ENCODE measurements around the gene DZANK1. TPM values are rescaled to one million over a fixed set of nuclear protein-coding genes. Genes with fewer than 3 reads are reported as not detected.
"Not testable (repeated sequence)": the region's sequence is repeated elsewhere in the genome, so short reads cannot be mapped to it uniquely, and the experiment has no call there.

DZANK1 gene
- total RNA-seq, 1 donor from 2014 or later = 6.5 TPM

DNA sequence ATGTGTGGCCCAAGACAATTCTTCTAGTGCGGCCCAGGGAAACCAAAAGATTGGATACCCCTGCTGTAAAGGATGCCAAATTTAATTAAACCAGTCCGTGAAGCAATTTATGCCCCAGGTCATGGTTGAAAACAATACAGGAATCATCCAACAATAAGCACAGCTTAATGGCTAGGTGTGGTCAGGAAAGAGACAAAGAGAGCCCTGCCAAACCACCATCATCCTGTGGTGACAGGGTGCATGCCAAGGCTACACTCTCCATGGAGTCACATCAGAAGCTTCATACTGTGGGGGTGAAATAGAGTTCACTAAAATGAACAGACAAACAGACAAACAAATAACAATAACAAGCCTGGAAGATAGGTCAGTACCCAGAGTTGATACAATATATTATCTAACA, 62.7 kb downstream of the DZANK1 start:
- Mint-ChIP-seq H3K9me3 (no peaks in the 10 kb centered on the region), H3K27me3 (no peaks in the 10 kb centered on the region), H3K4me3 (no peak overlapping the region), H3K36me3 (peaks cover 17% of the 10 kb centered on the region), H3K27ac (no peak overlapping the region), H3K4me1 (ENCODE audit: unreplicated experiment) (no peaks in the 10 kb centered on the region)
- TF ChIP-seq, protein P1, sequence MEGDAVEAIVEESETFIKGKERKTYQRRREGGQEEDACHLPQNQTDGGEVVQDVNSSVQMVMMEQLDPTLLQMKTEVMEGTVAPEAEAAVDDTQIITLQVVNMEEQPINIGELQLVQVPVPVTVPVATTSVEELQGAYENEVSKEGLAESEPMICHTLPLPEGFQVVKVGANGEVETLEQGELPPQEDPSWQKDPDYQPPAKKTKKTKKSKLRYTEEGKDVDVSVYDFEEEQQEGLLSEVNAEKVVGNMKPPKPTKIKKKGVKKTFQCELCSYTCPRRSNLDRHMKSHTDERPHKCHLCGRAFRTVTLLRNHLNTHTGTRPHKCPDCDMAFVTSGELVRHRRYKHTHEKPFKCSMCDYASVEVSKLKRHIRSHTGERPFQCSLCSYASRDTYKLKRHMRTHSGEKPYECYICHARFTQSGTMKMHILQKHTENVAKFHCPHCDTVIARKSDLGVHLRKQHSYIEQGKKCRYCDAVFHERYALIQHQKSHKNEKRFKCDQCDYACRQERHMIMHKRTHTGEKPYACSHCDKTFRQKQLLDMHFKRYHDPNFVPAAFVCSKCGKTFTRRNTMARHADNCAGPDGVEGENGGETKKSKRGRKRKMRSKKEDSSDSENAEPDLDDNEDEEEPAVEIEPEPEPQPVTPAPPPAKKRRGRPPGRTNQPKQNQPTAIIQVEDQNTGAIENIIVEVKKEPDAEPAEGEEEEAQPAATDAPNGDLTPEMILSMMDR (conservative IDR thresholded peaks at IDR 0.05) = no peak
- DNase-seq (ENCODE audit: extremely low spot score, unreplicated experiment) = no peak

DNA sequence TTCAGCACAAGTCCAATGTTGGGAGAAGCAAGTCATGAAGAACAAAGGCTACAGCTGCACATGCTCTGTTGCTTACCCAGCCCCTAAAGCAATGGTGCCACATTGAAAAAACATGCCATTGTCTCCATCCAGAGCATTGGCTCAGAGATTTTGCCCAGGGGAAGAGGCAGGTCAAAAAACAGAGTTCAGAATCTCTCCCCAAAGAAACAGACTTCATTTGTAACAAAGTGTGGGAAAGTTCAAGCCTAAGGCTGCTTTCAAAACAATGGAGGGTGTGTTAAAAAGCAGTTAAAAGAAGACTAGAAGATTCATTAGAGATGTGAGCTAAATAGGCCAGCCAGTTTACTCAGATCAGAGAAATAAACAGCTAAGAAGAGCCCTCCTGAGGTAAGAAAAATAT, 63.6 kb downstream of the DZANK1 start:
- no peaks in the 10 kb centered on the region for H3K27me3 Mint-ChIP-seq
- TF ChIP-seq, protein P1 (conservative IDR thresholded peaks at IDR 0.05) = no peak
- no peaks in the 10 kb centered on the region for H3K4me1 Mint-ChIP-seq (ENCODE audit: unreplicated experiment)
- DNase-seq (ENCODE audit: extremely low spot score, unreplicated experiment) = no peak
- no peak overlapping the region for H3K4me3 Mint-ChIP-seq
- peaks cover 17% of the 10 kb centered on the region for H3K36me3 Mint-ChIP-seq
- H3K9me3 Mint-ChIP-seq = no peaks in the 10 kb centered on the region
- no peak overlapping the region for H3K27ac Mint-ChIP-seq

DNA sequence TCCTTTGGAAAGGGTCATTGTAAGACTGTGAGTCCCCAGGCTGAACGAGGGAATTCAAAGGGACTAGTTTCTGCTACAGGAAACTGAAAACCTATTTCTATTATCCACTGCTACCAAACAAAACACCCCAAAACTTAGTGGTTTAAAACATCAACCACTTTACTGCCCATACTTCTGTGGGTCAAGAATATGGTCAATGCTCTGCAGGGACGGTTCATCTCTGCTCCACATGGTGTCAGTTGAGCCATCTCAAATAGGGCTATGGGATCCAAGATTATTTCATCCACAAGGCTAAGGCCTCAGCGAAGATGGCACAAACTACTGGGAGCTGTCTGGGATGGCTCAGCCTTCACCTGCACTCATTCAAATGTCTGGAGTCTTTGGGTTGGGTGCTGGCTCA, 65.5 kb downstream of the DZANK1 start:
- no peak for DNase-seq (ENCODE audit: extremely low spot score, unreplicated experiment)
- Mint-ChIP-seq H3K4me1 (ENCODE audit: unreplicated experiment) (no peaks in the 10 kb centered on the region), H3K27ac (no peak overlapping the region), H3K27me3 (no peaks in the 10 kb centered on the region), H3K4me3 (no peak overlapping the region), H3K36me3 (peaks cover 17% of the 10 kb centered on the region), H3K9me3 (no peaks in the 10 kb centered on the region)
- TF ChIP-seq, protein P1 (conservative IDR thresholded peaks at IDR 0.05) = no peak

DNA sequence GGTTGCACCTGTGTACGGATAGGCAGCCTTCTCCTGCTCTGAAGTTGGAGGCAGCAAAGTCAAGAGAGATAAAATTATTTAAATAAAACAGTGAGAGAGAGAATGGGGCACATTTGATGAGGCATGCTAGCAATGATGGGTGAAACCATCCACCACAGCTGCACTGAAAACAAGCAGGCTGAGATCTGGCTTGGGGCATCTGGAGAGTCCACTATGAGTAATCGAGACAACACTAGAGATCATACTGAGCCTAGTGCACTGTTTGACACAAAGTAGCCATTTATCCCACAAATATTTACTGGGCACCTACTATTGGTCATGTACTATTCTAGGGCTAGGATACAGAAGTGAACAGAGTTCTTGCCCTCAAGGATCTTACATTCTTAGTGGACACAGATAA, 66.4 kb downstream of the DZANK1 start:
- no peaks in the 10 kb centered on the region for H3K4me1 Mint-ChIP-seq (ENCODE audit: unreplicated experiment)
- no peaks in the 10 kb centered on the region for H3K27me3 Mint-ChIP-seq
- H3K36me3 Mint-ChIP-seq = peaks cover 17% of the 10 kb centered on the region
- H3K27ac Mint-ChIP-seq = no peak overlapping the region
- DNase-seq (ENCODE audit: extremely low spot score, unreplicated experiment) = no peak
- TF ChIP-seq, protein P1 (conservative IDR thresholded peaks at IDR 0.05) = no peak
- no peaks in the 10 kb centered on the region for H3K9me3 Mint-ChIP-seq
- no peak overlapping the region for H3K4me3 Mint-ChIP-seq

DNA sequence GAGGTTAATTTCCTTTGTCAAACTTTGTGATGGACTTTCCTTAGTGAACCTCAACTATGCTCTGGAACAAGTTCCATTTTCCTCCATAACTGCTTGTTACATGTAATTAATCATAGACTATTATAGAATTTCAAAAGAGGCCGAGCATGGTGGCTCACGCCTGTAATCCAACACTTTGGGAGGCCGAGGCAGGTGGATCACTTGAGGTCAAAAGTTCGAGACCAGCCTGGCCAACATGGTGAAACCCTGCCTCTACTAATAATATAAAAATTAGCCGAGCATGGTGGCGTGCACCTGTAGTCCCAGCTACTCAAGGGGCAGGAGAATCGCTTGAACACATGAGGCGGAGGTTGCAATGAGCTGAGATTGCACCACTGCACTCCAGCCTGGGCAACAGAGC, 68.1 kb downstream of the DZANK1 start:
- not testable (repeated sequence) for H3K27ac Mint-ChIP-seq; H3K9me3 Mint-ChIP-seq; DNase-seq (ENCODE audit: extremely low spot score, unreplicated experiment); H3K4me3 Mint-ChIP-seq; H3K4me1 Mint-ChIP-seq (ENCODE audit: unreplicated experiment); H3K27me3 Mint-ChIP-seq
- H3K36me3 Mint-ChIP-seq = peaks cover 12% of the 10 kb centered on the region

DNA sequence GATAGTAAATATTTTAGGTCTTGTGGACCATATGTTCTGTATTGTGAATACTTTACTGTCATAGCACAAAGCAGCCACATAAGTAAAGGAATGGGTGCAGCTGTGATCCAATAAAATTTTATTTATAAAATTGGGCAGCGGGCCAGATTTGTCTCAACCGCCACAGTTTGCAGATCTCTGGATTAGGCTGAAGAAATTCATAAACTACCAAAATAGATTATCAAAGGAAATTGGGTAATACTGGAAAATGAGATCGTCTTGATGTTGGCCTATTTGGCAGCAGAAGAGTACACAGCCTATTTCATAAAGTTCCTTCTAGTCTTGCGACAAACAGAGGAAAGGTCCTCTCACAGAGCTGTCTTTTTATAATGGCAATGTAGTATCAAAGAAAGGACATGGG, 69.8 kb downstream of the DZANK1 start:
- no peak for DNase-seq (ENCODE audit: extremely low spot score, unreplicated experiment)
- H3K4me3 Mint-ChIP-seq = no peak overlapping the region
- peaks cover 8% of the 10 kb centered on the region for H3K36me3 Mint-ChIP-seq
- H3K9me3 Mint-ChIP-seq = no peaks in the 10 kb centered on the region
- no peak overlapping the region for H3K27ac Mint-ChIP-seq
- H3K4me1 Mint-ChIP-seq (ENCODE audit: unreplicated experiment) = no peaks in the 10 kb centered on the region
- H3K27me3 Mint-ChIP-seq = no peaks in the 10 kb centered on the region
- TF ChIP-seq, protein P1 (conservative IDR thresholded peaks at IDR 0.05) = no peak
